ENCODE data around the gene KCNN3. TPM values are rescaled to one million over a fixed set of nuclear protein-coding genes. Genes with fewer than 3 reads are reported as not detected.

KCNN3 gene
- total RNA-seq, 1 donor from 2014 or later = 0.92 TPM

- Mint-ChIP-seq H3K4me1 (ENCODE audit: low read depth) (peaks cover 5% of the 10 kb centered on the region), H3K4me3 (ENCODE audit: unreplicated experiment) (no peak overlapping the region), H3K27me3 (ENCODE audit: low read depth) (peaks cover 53% of the 10 kb centered on the region), H3K36me3 (ENCODE audit: low read depth) (peaks cover under 1% of the 10 kb centered on the region), H3K27ac (ENCODE audit: unreplicated experiment) (no peak overlapping the region), H3K9me3 (ENCODE audit: low read depth) (peaks cover 8% of the 10 kb centered on the region)
- DNase-seq (ENCODE audit: low spot score) = no peak
- TF ChIP-seq CTCF (IDR thresholded peaks at IDR 0.05) = no peak
These were observed 210.1 kb downstream of the KCNN3 start for GRCh38 chr1:154659823-154660592.

GRCh38 chr1:154657556-154657955 is 212.5 kb downstream of the KCNN3 start:
- DNase-seq (ENCODE audit: low spot score) = no peak
- no peak for TF ChIP-seq CTCF (IDR thresholded peaks at IDR 0.05)
- Mint-ChIP-seq H3K27me3 (ENCODE audit: low read depth) (peaks cover 75% of the 10 kb centered on the region), H3K9me3 (ENCODE audit: low read depth) (peaks cover 15% of the 10 kb centered on the region), H3K27ac (ENCODE audit: unreplicated experiment) (no peak overlapping the region), H3K36me3 (ENCODE audit: low read depth) (peaks cover 1% of the 10 kb centered on the region), H3K4me3 (ENCODE audit: unreplicated experiment) (no peak overlapping the region), H3K4me1 (ENCODE audit: low read depth) (no peaks in the 10 kb centered on the region)

- TF ChIP-seq CTCF (IDR thresholded peaks at IDR 0.05) = no peak
- no peaks in the 10 kb centered on the region for H3K4me1 Mint-ChIP-seq (ENCODE audit: low read depth)
- no peak for DNase-seq (ENCODE audit: low spot score)
- H3K27ac Mint-ChIP-seq (ENCODE audit: unreplicated experiment) = no peak overlapping the region
- no peak overlapping the region for H3K4me3 Mint-ChIP-seq (ENCODE audit: unreplicated experiment)
- peaks cover 1% of the 10 kb centered on the region for H3K36me3 Mint-ChIP-seq (ENCODE audit: low read depth)
- H3K9me3 Mint-ChIP-seq (ENCODE audit: low read depth) = peaks cover 15% of the 10 kb centered on the region
- H3K27me3 Mint-ChIP-seq (ENCODE audit: low read depth) = peaks cover 58% of the 10 kb centered on the region
These were observed 217.2 kb downstream of the KCNN3 start for GRCh38 chr1:154652893-154653292.

Other genes starting within 250 kb of the KCNN3 start
- gene PMVK, start 66.4 kb upstream of the KCNN3 start, total RNA-seq = 27.5 to 31.6 TPM (median 30.7 TPM) in 3 replicates
- gene PBXIP1, start 85.8 kb upstream of the KCNN3 start, total RNA-seq = 47.1 to 60.2 TPM (median 57.1 TPM) in 3 replicates
- gene PYGO2, start 91.5 kb upstream of the KCNN3 start, total RNA-seq = 23.2 to 27.2 TPM (median 24.0 TPM) in 3 replicates
- 251 to 316 TPM (median 256 TPM) in 3 replicates for gene SHC1, start 100.5 kb upstream of the KCNN3 start, total RNA-seq
- gene CKS1B, start 104.4 kb upstream of the KCNN3 start, total RNA-seq = 23.2 to 34.0 TPM (median 26.8 TPM) in 3 replicates
- 23.0 to 30.8 TPM (median 28.7 TPM) in 3 replicates for gene FLAD1, start 113.1 kb upstream of the KCNN3 start, total RNA-seq
- gene LENEP, start 123.3 kb upstream of the KCNN3 start, total RNA-seq = 0.72 to 0.85 TPM in 2 of 3 replicates, not detected in the other
- gene ZBTB7B, start 132.5 kb upstream of the KCNN3 start, total RNA-seq = 34.8 to 42.9 TPM (median 41.1 TPM) in 3 replicates
- 0.30 to 0.36 TPM (median 0.36 TPM) in 3 replicates for gene DCST2, start 163.5 kb upstream of the KCNN3 start, total RNA-seq
- gene DCST1, start 163.5 kb upstream of the KCNN3 start, total RNA-seq = not detected in 3 replicates
- gene ADAM15, start 181.0 kb upstream of the KCNN3 start, total RNA-seq = 73.7 to 91.1 TPM (median 75.2 TPM) in 3 replicates
- 8.9 to 10.6 TPM (median 9.7 TPM) in 3 replicates for gene EFNA4, start 193.5 kb upstream of the KCNN3 start, total RNA-seq
- 4.3 to 5.5 TPM (median 4.5 TPM) in 3 replicates for gene EFNA3, start 208.6 kb upstream of the KCNN3 start, total RNA-seq